Stimulated activated CD4-positive, alpha-beta T cell treated with anti-CD3 and anti-CD28 coated beads, Interleukin-4, amount 100 ng/mL, for 4 hours (primary cell): ENCODE results near the gene BHLHE23.

Experiments
- DNase-seq, 2 experiments: peaks; one replicate each; pipeline ENCODE4 v3.0.0-alpha.2; 2020

Gene BHLHE23

GRCh38 chr20:63024573-63025392 is 18.0 kb upstream of the BHLHE23 start:
- no peak for DNase-seq

- DNase-seq: no peak
Observed at GRCh38 chr20:63023936-63024571, 17.3 kb upstream of the BHLHE23 start.

GRCh38 chr20:63023071-63023935 is 16.5 kb upstream of the BHLHE23 start:
- no peak for DNase-seq

GRCh38 chr20:63022501-63022900 is 15.7 kb upstream of the BHLHE23 start:
- no peak for DNase-seq

GRCh38 chr20:63021356-63022321 is 14.9 kb upstream of the BHLHE23 start:
- DNase-seq: no peak

GRCh38 chr20:63020681-63021080 is 13.9 kb upstream of the BHLHE23 start:
- DNase-seq: no peak

GRCh38 chr20:63017826-63018411 is 11.2 kb upstream of the BHLHE23 start:
- no peak for DNase-seq

GRCh38 chr20:63017076-63017825 is 10.5 kb upstream of the BHLHE23 start:
- DNase-seq: no peak

GRCh38 chr20:63016514-63017075 is 9.8 kb upstream of the BHLHE23 start:
- no peak for DNase-seq

GRCh38 chr20:63015662-63016361 is 9.0 kb upstream of the BHLHE23 start:
- no peak for DNase-seq

GRCh38 chr20:63015147-63015661 is 8.4 kb upstream of the BHLHE23 start:
- DNase-seq: no peak

- no peak for DNase-seq
Observed at GRCh38 chr20:63014710-63015109, 7.9 kb upstream of the BHLHE23 start.

GRCh38 chr20:63014287-63014686 is 7.5 kb upstream of the BHLHE23 start:
- DNase-seq: no peak

- no peak for DNase-seq
Observed at GRCh38 chr20:63013207-63013606, 6.4 kb upstream of the BHLHE23 start.

GRCh38 chr20:63011798-63012197 is 5.0 kb upstream of the BHLHE23 start:
- no peak for DNase-seq

GRCh38 chr20:63009988-63010769 is 3.4 kb upstream of the BHLHE23 start:
- peak; percentile 48 to 80 for DNase-seq

- DNase-seq: peak; percentile 75 to 83
Observed at GRCh38 chr20:63009045-63009961, 2.5 kb upstream of the BHLHE23 start.

GRCh38 chr20:63008541-63009044 is 1.8 kb upstream of the BHLHE23 start:
- DNase-seq: no peak
